NCI-H748 treated with DMSO at 0.1 percent for 48 hours (cell line): ENCODE results near the gene SSR2.

Source experiments
- DNase-seq: peaks from one replicate; lab custom pipeline; 2025; lab: John Stamatoyannopoulos, UW

The SSR2 gene

GRCh38 chr1:155973723-155974122 is 47.0 kb downstream of the SSR2 start:
- DNase-seq: no peak

DNA sequence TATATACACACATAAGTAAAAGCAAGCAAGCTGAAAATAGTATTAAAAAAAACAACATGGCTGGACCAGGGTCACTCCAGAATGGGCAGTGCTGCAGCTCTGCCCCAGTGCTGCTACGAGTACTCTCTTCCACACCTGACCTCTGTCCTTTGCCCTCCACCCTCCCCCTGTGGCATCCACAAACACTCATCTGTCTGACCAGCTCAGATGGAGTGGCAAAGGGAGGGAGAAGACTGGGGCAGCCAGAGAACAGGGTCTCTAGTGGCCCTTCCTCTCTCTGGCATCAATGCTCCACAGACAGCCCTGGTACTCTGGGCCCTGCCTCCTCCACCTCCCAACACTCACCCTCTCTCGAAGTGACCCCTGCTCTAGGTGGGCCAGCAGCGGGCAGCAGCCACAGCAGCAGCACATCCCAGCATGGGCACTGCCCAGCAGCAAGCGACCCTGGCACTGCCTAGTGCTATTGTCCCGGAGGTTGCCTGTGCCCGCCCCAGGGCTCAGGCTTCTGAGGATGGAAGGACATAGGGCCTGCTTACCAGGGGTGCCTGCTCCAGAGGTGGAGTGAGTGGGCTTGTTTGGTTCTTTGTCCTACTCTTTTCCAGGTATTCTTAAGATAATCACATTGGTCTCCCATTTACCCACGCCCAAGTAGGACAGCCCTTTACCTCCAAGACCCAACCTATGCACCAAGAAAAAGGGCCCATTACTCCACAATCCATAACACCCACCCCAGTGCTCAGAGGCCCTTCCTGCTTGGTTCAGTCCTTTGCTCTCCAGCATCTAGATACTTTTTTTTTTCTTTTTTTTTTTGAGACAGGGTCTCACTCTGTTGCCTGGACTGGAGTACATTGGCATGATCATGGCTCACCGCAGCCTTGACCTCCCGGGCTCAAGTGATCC is 48.6 kb downstream of the SSR2 start:
- no peak for DNase-seq

DNA sequence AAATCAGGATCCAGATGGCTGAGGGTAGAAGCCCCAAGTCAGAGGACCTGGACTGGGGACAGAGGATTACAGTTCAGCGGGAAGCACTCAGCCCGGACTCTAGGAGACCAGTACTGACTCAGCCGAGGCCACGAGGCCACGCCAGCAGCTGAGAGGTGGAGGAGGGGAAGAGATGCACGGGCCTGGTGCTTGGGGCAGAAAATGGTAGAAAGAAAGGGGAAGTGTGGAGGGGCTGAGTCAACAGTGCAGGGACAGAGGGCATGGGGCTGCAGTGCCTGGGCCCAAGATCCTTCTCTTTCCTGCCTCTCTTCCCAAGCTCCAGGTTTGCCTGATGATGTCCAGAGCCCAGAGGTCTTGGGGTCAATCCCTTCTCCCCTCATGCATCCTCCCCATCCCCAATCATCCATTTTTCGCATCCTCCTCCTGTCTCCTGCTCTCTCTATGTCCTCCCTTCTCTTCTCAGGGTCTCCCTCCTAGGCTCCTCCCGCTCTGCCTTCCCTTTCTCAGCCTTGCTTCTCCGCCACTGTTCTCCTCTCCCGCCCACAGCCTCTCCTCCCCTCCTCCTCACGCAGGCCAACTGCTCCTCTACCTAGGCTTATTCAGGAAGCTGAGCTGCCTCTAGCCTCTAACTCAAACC is 50.1 kb downstream of the SSR2 start:
- DNase-seq: no peak

- no peak for DNase-seq
Observed at GRCh38 chr1:155969377-155969791, 51.4 kb downstream of the SSR2 start.

GRCh38 chr1:155968670-155969069 is 52.1 kb downstream of the SSR2 start:
- no peak for DNase-seq

- DNase-seq: no peak
Observed at GRCh38 chr1:155968051-155968400, 52.7 kb downstream of the SSR2 start.

DNA sequence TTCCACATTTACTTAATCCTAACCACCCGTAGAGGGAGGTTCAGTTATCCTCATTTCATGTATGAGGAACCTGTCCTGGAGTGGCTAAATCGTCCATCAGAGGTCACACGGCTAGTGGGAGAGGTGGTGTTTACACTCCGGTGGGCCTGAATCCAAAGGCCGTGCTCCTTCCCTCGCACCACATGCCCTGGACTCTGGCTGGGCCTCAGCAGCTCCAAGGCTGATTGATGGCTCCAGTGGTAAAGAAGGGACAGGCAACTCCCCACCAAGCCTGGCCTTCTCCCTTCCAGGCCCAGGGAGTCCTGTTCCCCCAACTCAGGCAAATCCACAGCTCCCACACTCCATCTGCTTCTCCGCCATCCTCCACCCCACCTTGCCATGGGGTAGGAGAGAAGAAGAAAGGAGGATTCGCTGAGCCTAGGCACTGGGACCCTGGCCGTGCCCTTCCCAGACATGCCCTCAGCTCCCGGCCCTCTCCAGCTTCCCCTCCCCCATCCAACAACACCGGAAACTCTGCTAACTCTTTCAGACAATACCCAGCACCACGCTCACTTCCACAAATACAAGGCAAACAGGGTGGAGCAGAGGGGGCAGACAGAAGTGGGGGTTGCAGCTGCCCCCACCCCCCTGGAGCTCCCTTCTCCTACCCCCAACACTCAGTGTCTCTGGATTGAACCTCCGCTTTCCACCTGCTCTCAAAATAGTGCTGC is 53.3 kb downstream of the SSR2 start:
- no peak for DNase-seq

DNA sequence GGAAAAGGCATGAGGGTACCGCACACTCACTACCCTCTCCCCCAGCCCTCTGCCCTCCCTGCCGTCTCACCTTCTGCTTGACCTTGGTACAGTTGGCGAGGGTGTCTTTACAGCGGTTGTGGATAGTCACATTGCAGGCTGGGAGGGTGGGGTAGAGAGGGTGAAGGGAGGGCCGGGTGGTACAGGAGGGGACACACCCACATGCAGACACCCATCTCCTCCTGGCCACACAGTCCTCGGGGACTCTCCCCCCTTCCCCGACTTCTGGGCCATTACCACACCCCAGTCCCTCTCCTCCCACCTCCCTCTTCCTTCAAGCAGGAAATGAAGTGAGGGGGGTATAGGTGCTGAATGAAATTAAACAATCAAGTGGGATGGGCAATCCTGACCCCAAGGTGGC is 54.0 kb downstream of the SSR2 start:
- DNase-seq: no peak

GRCh38 chr1:155966135-155966534 is 54.6 kb downstream of the SSR2 start:
- no peak for DNase-seq

DNA sequence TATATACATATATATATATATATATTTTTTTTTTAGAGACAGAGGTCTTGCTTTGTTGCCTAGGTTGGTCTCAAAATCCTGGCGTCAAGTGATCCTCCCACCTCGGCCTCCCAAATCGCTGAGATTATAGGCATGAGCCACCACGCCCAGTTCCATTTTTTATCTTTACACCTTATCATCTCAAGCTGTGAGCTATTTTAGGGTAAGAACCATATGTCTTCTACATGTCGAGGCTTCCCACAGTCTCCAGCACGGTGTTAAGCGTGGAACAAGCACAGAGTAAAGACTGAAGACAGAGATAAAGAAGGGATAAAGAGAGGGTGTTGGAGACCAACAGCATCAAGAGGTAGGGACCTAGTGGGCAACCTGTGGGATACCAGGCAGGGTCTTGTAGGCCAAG is 56.6 kb downstream of the SSR2 start:
- no peak for DNase-seq

DNA sequence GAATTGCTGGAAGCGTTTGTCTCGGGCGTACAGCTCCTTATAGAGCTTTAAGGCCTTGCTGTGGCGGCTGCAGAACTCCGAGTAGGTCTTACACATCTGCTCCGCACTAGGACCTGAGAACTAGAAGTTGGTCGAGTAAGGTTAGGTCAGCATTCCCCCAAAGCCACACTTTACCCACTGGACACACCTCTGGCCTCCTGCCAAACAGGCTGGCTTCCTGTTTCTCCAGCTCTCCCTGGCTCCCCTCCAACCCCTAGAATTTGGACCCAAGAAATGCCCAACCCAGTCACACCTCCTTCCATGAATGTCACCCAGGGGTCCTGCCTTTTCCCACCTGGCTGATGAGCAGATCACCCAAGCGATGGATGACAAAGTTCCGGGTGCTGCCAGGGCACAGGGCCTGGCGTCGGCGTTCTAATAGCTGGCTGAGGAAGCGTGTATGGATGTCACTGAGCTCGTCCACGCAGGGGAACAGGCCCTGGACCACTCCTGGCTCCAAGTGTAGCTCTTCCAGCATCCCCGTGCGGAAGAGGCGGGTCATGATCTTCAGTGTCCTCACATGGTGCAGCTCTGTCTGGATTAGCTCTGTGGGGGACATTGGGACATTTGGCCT is 58.0 kb downstream of the SSR2 start:
- DNase-seq: no peak

GRCh38 chr1:155961937-155962336 is 58.8 kb downstream of the SSR2 start:
- no peak for DNase-seq

GRCh38 chr1:155960081-155960745 is 60.5 kb downstream of the SSR2 start:
- DNase-seq: no peak
